KMS-11 (cell line): ENCODE results near the gene CD164.

Experiments used
- H2AFZ ChIP-seq: fragments of 200-600 bp; sonication (generic); 2 replicates; pipeline ENCODE4 v1.6.1; 2016; ENCODE audit warnings: antibody characterized with exemption, mixed run types, low read depth
- H3K27ac ChIP-seq: fragments of 200-600 bp; sonication (generic); 2 replicates; pipeline ENCODE4 v1.6.1; 2016; ENCODE audit warnings: mild to moderate bottlenecking, mixed run types
- H3K27me3 ChIP-seq: fragments of 200-600 bp; sonication (generic); 2 replicates; pipeline ENCODE4 v1.6.1; 2017; ENCODE audit warnings: mild to moderate bottlenecking, low read depth, mixed run types, moderate library complexity; ENCODE audit not compliant: insufficient read depth
- H3K36me3 ChIP-seq: fragments of 200-600 bp; sonication (generic); 2 replicates; pipeline ENCODE4 v1.6.1; 2017; ENCODE audit warnings: mild to moderate bottlenecking, mixed run types; ENCODE audit not compliant: insufficient read depth
- H3K4me1 ChIP-seq: fragments of 200-600 bp; sonication (generic); 2 replicates; pipeline ENCODE4 v1.6.1; 2016; ENCODE audit warnings: mild to moderate bottlenecking, low read depth, mixed run types; ENCODE audit not compliant: poor library complexity, severe bottlenecking
- H3K4me2 ChIP-seq: fragments of 200-600 bp; sonication (generic); 2 replicates; pipeline ENCODE4 v1.7.0; 2016; ENCODE audit warnings: mild to moderate bottlenecking, mixed run types
- H3K4me3 ChIP-seq: fragments of 200-600 bp; sonication (generic); IDR thresholded peaks from 2 replicates; pipeline ENCODE4 v1.6.1; 2017; ENCODE audit warnings: low read depth, low read length, mixed read lengths; ENCODE audit not compliant: insufficient read depth
- H3K79me2 ChIP-seq: fragments of 200-600 bp; sonication (generic); 2 replicates; pipeline ENCODE4 v1.6.1; 2016; ENCODE audit warnings: low read depth, mixed run types; ENCODE audit not compliant: insufficient read depth
- H3K9ac ChIP-seq: fragments of 200-600 bp; sonication (generic); 2 replicates; pipeline ENCODE4 v1.6.1; 2016; ENCODE audit warnings: mild to moderate bottlenecking, mixed run types
- H4K20me1 ChIP-seq: fragments of 200-600 bp; sonication (generic); 2 replicates; pipeline ENCODE4 v1.6.1; 2016; ENCODE audit warnings: mild to moderate bottlenecking, mixed run types; ENCODE audit not compliant: insufficient read depth
- CTCF ChIP-seq: fragments of 200-600 bp; sonication (generic); conservative IDR thresholded peaks from 2 replicates; pipeline ENCODE4 v1.6.1; 2017; ENCODE audit warnings: low read depth, mild to moderate bottlenecking, antibody characterized with exemption, low read length, moderate library complexity, mixed read lengths

CD164 gene

GRCh38 chr6:109362102-109362884, 20.0 kb downstream of the CD164 start:
- no peaks in the 10 kb centered on the region for H3K4me1 ChIP-seq
- no peaks in the 10 kb centered on the region for H3K79me2 ChIP-seq
- no peaks in the 10 kb centered on the region for H3K36me3 ChIP-seq
- no peak overlapping the region for H3K9ac ChIP-seq
- no peak overlapping the region for H3K4me3 ChIP-seq
- H2AFZ ChIP-seq: no peak overlapping the region
- no peaks in the 10 kb centered on the region for H4K20me1 ChIP-seq
- H3K27ac ChIP-seq: no peak overlapping the region
- no peak overlapping the region for H3K4me2 ChIP-seq
- no peak for TF ChIP-seq CTCF
- H3K27me3 ChIP-seq: no peaks in the 10 kb centered on the region

- Histone ChIP-seq H3K4me3 (no peak overlapping the region), H3K36me3 (no peaks in the 10 kb centered on the region), H3K9ac (no peak overlapping the region), H2AFZ (no peak overlapping the region), H3K4me2 (no peak overlapping the region), H3K27ac (no peak overlapping the region), H3K4me1 (no peaks in the 10 kb centered on the region), H4K20me1 (no peaks in the 10 kb centered on the region), H3K27me3 (no peaks in the 10 kb centered on the region), H3K79me2 (no peaks in the 10 kb centered on the region)
- no peak for TF ChIP-seq CTCF
These were observed 21.5 kb downstream of the CD164 start for GRCh38 chr6:109360791-109361190.

GRCh38 chr6:109360281-109360680, 22.0 kb downstream of the CD164 start:
- Histone ChIP-seq H2AFZ (no peak overlapping the region), H3K27ac (no peak overlapping the region), H3K4me1 (no peaks in the 10 kb centered on the region), H4K20me1 (no peaks in the 10 kb centered on the region), H3K36me3 (no peaks in the 10 kb centered on the region), H3K27me3 (no peaks in the 10 kb centered on the region), H3K4me3 (no peak overlapping the region), H3K9ac (no peak overlapping the region), H3K4me2 (no peak overlapping the region), H3K79me2 (no peaks in the 10 kb centered on the region)
- no peak for TF ChIP-seq CTCF

- Histone ChIP-seq H3K27me3 (no peaks in the 10 kb centered on the region), H3K4me1 (no peaks in the 10 kb centered on the region), H3K4me2 (no peak overlapping the region), H2AFZ (no peak overlapping the region), H3K4me3 (no peak overlapping the region), H3K27ac (no peak overlapping the region), H4K20me1 (no peaks in the 10 kb centered on the region), H3K36me3 (no peaks in the 10 kb centered on the region), H3K79me2 (no peaks in the 10 kb centered on the region), H3K9ac (no peak overlapping the region)
- TF ChIP-seq CTCF: no peak
These were observed 23.0 kb downstream of the CD164 start for GRCh38 chr6:109359248-109359647.
